GM08714 (cell line): ENCODE results near the gene GPR171.

Experiments used
- H3K4me3 ChIP-seq: fragments of 200-500 bp; sonication (Bioruptor generic); 2 replicates; pipeline ENCODE4 v1.5.1; 2014; ENCODE audit warnings: mild to moderate bottlenecking, low read length, inconsistent platforms
- ZNF274 ChIP-seq: IDR thresholded peaks from 2 replicates; pipeline ENCODE4 v1.6.1; 2012; ENCODE audit warnings: mild to moderate bottlenecking, low read depth, low read length

GPR171 gene

GRCh38 chr3:151201051-151201730 lies 1.8 kb downstream of the GPR171 start:
- TF ChIP-seq ZNF274, result no peak
- no peak overlapping the region; the same call in 1 of the 2 replicates for H3K4me3 ChIP-seq

DNA sequence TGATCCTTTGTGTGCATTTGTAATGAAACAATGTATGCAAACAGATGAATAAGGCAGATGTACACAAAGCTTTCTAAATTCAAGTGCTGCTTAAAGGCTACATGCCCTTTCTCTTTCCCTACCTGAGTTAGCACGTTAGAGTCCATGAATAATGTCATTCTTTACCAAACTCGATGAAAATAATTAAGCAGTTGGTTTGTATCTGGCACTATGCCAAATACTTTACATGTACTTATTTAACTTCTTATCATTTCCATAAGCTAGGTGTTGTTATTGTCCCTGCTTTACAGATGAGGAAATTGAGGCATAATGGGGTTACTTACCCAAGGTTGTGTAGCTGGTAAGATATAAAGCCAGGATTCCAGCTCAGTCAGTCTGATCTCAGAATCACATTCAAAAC lies 2.4 kb downstream of the GPR171 start:
- no peak overlapping the region for H3K4me3 ChIP-seq
- no peak for TF ChIP-seq ZNF274

DNA sequence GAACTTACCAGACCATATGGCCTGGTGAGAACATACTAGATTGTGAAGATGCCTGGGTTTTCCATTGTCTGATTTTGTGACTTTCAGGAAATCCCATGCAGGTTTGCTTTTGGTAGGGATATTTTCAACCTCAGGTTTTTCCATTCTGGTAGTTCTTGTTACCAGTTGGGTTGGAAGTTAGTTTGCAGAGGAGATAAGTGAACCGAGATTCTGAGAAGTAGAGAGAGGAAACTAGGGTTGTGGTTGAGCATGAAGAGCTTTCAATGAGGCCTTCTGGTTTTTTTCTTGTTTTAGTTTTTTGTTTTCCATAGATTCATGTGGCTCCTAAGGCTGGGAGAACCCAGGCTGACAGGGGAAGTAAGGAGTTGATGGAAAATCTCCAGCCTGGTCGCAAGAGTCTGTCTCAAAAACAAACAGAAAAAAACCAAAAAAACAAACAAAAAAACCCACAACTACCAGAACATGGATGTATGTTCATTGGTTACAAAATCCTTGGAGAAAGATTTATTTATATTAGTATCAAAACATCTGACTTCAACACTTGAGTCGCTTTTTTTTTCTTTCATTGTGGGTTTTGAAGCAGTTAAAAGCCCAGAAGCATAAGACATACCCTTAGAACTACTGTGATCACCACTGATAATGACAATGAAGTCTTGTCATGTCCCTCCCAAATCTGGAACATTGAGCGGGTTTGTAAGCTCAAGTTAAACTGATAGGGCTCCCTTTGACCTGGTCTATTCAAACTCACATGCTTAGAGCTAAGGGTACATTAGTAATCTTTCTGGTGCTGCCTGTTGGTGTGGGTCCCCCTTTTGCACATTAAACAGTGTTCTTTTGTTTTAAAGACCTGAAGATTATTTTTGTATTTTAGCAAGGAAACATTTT lies 3.2 kb downstream of the GPR171 start:
- no peak overlapping the region for H3K4me3 ChIP-seq
- no peak for TF ChIP-seq ZNF274

- no peak for TF ChIP-seq ZNF274
- no peak overlapping the region for H3K4me3 ChIP-seq
Measured at GRCh38 chr3:151198849-151199248, 4.2 kb downstream of the GPR171 start.

GRCh38 chr3:151197981-151198767 lies 4.8 kb downstream of the GPR171 start:
- H3K4me3 ChIP-seq, result no peak overlapping the region
- no peak for TF ChIP-seq ZNF274

DNA sequence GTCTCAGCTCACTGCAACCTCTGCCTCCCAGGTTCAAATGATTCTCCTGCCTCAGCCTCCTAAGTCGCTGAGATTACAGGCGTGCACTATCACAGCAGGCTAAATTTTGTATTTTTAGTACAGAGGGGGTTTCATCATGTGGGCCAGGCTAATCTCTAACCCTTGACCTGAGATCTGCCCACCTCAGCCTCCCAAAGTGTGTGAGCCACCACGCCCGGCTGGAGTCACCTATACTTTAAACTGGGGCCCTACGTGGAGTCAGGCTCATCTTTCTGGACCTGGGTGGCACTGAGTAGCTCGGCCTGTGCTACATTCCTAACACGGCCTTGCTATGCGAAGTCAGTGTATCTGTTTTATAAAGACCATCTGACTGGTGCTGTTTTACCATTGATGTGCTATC lies 5.8 kb downstream of the GPR171 start:
- no peak overlapping the region for H3K4me3 ChIP-seq
- TF ChIP-seq ZNF274, result no peak

DNA sequence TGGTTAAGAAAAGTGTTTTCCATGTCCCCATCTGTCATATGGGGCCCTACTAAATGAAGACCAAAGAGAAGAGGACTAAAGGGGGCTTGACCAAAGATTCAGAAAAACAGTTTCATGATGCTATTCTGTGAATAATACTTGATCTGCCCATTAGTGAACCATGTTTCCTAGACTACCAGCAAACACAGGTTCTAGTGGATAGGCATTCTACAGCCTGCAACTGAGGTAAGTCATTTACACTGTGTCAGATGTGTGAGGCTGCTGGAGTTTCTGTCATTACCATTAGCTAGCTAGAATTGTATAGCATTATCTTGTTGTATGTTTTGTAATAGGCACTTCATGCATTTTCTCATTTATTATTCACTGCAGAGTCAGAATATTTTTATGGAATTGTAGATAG lies 6.6 kb downstream of the GPR171 start:
- TF ChIP-seq ZNF274, result no peak
- H3K4me3 ChIP-seq, result no peak overlapping the region

DNA sequence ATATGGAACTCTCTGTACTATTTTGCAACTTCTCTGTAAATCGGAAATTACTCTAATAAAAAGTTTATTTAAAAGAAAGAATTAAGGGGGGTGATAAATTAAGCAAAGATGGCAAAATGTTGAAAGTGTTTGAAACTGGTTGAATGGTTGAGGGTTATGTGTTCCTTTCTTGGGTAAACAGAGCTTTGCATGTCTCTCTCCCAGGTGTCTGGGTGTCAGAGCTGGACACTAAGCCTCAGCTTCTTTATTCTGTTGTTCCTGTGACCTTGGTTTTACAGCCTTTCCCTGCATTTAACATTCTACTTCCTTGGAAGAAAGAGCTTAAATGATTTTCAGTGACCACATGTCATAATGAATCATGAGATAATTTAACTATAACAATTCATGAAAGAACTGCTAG lies 7.2 kb downstream of the GPR171 start:
- TF ChIP-seq ZNF274, result no peak

DNA sequence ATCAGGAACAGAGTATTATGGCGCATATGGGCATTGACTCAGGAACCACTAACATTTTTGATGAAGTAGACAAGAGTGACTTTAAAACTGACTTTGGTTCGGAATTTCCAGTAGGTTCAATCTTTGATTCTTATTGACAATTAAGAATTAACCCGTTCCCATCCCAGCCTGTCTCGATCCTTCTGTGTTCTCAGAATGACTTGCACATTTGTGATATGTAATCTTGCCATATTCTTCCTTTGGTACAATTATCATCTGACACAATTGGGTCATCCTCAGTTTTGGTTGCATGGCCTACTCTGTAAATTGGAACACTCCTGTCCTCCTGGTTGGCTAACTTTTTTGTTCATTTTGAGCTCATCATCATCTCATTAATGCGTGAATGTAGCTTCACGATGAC lies 10.5 kb downstream of the GPR171 start:
- H3K4me3 ChIP-seq, result no peak overlapping the region
- no peak for TF ChIP-seq ZNF274

More for the DNA sequence above, 7.2 kb downstream of the GPR171 start:
- no peak overlapping the region for H3K4me3 ChIP-seq

DNA sequence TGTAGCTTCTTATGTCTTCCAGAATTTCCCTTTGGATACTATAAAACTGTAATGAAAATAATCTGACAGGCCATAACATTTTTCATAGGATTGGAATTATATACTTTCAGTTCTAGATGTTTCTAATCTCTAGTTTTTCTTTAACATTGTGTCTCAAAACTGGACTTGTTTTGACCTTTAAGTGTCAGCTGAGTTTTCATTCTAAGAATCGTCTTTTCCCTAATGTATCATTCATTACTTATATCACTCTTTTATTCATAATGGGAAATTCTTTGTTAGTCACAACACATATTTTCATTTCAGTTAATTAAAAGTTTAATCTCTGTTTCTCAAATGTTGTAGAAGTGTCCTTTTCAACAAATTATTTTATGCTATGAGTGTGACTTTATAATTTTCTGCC lies 11.9 kb downstream of the GPR171 start:
- H3K4me3 ChIP-seq, result no peak overlapping the region
- no peak for TF ChIP-seq ZNF274

GRCh38 chr3:151183265-151183671 lies 19.7 kb downstream of the GPR171 start:
- TF ChIP-seq ZNF274, result no peak
- no peak overlapping the region for H3K4me3 ChIP-seq

GRCh38 chr3:151182349-151183079 lies 20.5 kb downstream of the GPR171 start:
- H3K4me3 ChIP-seq, result no peak overlapping the region
- TF ChIP-seq ZNF274, result no peak

DNA sequence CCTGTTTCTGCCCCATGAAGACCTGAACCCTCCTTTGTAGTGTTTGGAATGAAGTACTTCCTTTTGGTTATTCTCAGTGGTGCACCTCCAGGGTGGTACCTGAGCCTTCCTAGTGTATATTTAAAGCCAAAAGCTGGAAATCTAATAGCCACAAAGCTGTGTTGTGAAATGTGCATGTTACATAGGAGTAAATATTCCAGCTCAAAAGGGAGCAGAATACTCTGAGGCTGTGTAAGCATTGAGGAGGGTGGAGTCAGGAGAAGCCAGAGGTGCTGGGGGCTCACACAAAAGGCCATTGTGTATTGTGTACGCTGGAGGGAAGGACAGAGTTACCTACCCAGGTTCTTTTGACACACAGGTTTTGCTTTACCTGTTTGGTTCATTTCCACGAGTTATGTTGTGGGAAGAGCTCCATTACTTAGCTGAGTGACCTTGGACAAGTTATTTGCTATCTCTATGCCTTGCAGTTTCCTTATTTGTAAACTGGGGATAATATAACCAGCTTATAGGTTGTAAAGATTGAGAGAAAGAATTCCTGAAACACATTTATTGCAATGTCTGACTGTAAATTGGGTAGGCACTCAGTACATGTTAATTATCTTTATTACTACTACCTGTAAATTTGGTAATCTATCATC lies 24.7 kb downstream of the GPR171 start:
- H3K4me3 ChIP-seq, result no peak overlapping the region
- no peak for TF ChIP-seq ZNF274
